Hepatocyte (in vitro differentiated cells): Measurements from ENCODE around the gene LINS1.
"Not testable (repeated sequence)": the region's sequence is repeated elsewhere in the genome, so short reads cannot be mapped to it uniquely, and the experiment has no call there.

Experiments
- EZH2 ChIP-seq: fragments of 200-600 bp; sonication (generic); IDR thresholded peaks from 2 replicates; pipeline ENCODE4 v1.6.1; 2016; ENCODE audit warnings: antibody characterized with exemption, mild to moderate bottlenecking, borderline replicate concordance
- EZH2phosphoT487 ChIP-seq: fragments of 200-600 bp; sonication (generic); IDR thresholded peaks from one replicate; pipeline ENCODE4 v1.6.1; 2018; ENCODE audit warnings: antibody characterized with exemption, mild to moderate bottlenecking, low read depth, moderate library complexity; ENCODE audit not compliant: unreplicated experiment, severe bottlenecking
- TF ChIP-seq, protein P1 (sequence below): fragments of 200-600 bp; sonication (generic); IDR thresholded peaks from 2 replicates; pipeline ENCODE4 v1.5.1; 2016; ENCODE audit warnings: antibody characterized with exemption, mild to moderate bottlenecking; ENCODE audit not compliant: poor library complexity

DNA sequence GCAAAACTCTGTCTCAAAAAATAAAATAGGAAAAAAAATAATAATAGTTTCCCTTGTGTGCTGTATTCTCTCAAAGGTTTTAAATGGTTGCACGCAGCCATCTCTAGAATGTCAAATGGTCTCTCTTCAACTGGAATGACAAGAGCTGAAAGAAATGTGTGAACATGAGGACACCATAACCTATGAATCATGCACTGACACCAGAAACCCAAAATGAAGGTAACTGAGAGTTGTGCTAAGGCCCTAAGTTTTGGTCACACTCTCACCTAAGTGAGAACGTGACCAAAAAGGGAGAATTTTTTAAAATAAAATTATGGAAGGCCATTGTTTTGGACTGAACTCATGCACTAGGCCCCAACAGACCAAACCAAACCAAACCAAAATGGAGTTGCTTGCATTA lies 10.8 kb downstream of the LINS1 start:
- not testable (repeated sequence) for TF ChIP-seq EZH2, EZH2phosphoT487
- TF ChIP-seq, protein P1, sequence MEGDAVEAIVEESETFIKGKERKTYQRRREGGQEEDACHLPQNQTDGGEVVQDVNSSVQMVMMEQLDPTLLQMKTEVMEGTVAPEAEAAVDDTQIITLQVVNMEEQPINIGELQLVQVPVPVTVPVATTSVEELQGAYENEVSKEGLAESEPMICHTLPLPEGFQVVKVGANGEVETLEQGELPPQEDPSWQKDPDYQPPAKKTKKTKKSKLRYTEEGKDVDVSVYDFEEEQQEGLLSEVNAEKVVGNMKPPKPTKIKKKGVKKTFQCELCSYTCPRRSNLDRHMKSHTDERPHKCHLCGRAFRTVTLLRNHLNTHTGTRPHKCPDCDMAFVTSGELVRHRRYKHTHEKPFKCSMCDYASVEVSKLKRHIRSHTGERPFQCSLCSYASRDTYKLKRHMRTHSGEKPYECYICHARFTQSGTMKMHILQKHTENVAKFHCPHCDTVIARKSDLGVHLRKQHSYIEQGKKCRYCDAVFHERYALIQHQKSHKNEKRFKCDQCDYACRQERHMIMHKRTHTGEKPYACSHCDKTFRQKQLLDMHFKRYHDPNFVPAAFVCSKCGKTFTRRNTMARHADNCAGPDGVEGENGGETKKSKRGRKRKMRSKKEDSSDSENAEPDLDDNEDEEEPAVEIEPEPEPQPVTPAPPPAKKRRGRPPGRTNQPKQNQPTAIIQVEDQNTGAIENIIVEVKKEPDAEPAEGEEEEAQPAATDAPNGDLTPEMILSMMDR, result not testable (repeated sequence)
